ENCODE results near the gene LGALS13. TPM values are rescaled to one million over a fixed set of nuclear protein-coding genes. Genes with fewer than 3 reads are reported as not detected.

LGALS13 gene
- total RNA-seq = not detected in 2 replicates

GRCh38 chr19:39602224-39602623, at the start of gene LGALS13:
LGALS13 (plus strand) TSS chr19:39602524; CDS start chr19:39602569, 45 bp downstream.

GRCh38 chr19:39655613-39656012, 53.3 kb downstream of the LGALS13 start, which contains the start of gene LGALS16:
LGALS16 (plus strand) TSS chr19:39655913; CDS start chr19:39655962, 49 bp downstream.

Other genes with a start within 250 kb of the LGALS13 start
- gene PAF1, start 211.4 kb upstream of the LGALS13 start, total RNA-seq = 36.2 and 42.3 TPM in 2 replicates
- gene MED29, start 211.1 kb upstream of the LGALS13 start, total RNA-seq = 17.9 and 34.4 TPM in 2 replicates
- 7.3 and 8.8 TPM in 2 replicates for gene ZFP36, start 195.7 kb upstream of the LGALS13 start, total RNA-seq
- 13.1 and 25.5 TPM in 2 replicates for gene PLEKHG2, start 189.9 kb upstream of the LGALS13 start, total RNA-seq
- 127 and 236 TPM in 2 replicates for gene RPS16, start 166.6 kb upstream of the LGALS13 start, total RNA-seq
- gene SUPT5H, start 156.9 kb upstream of the LGALS13 start, total RNA-seq = 54.5 and 81.5 TPM in 2 replicates
- 70.5 and 72.4 TPM in 2 replicates for gene TIMM50, start 121.7 kb upstream of the LGALS13 start, total RNA-seq
- gene DLL3, start 103.6 kb upstream of the LGALS13 start, total RNA-seq = under 0.01 and 0.33 TPM in 2 replicates
- 0.33 TPM in 1 of 2 replicates, not detected in the other for gene SELENOV, start 87.4 kb upstream of the LGALS13 start, total RNA-seq
- gene EID2B, start 69.7 kb upstream of the LGALS13 start, total RNA-seq = 2.6 and 3.3 TPM in 2 replicates
- gene EID2, start 62.4 kb upstream of the LGALS13 start, total RNA-seq = 10.8 and 15.2 TPM in 2 replicates
- gene LGALS16, start 53.4 kb downstream of the LGALS13 start, total RNA-seq = not detected in 2 replicates
- gene LGALS14, start 102.0 kb downstream of the LGALS13 start, total RNA-seq = not detected in 2 replicates
- not detected in 2 replicates for gene CLC, start 135.5 kb downstream of the LGALS13 start, total RNA-seq
- gene LEUTX, start 176.3 kb downstream of the LGALS13 start, total RNA-seq = not detected in 2 replicates
- 17.7 and 26.1 TPM in 2 replicates for gene DYRK1B, start 231.6 kb downstream of the LGALS13 start, total RNA-seq
- gene FBL, start 243.9 kb downstream of the LGALS13 start, total RNA-seq = 67.5 and 204 TPM in 2 replicates